GM21717 (cell line): ENCODE data around the gene SRMS.
"Not testable (repeated sequence)": the region's sequence is repeated elsewhere in the genome, so short reads cannot be mapped to it uniquely, and the experiment has no call there.

ENCODE experiments used
- ATAC-seq: cut with Tn5 transposase; IDR thresholded peaks from one replicate; pipeline ENCODE4 v1.9.1; 2021; ENCODE audit warnings: mild to moderate bottlenecking, moderate library complexity; ENCODE audit not compliant: unreplicated experiment

SRMS gene

GRCh38 chr20:63566395-63567135 is 19.0 kb upstream of the SRMS start:
- no peak for ATAC-seq

GRCh38 chr20:63565699-63566335 is 18.3 kb upstream of the SRMS start:
- no peak for ATAC-seq

- no peak for ATAC-seq
Observed at GRCh38 chr20:63565021-63565698, 17.6 kb upstream of the SRMS start.

GRCh38 chr20:63564036-63564810 is 16.7 kb upstream of the SRMS start:
- no peak for ATAC-seq

GRCh38 chr20:63563225-63563935 is 15.8 kb upstream of the SRMS start:
- no peak for ATAC-seq

- no peak for ATAC-seq
Observed at GRCh38 chr20:63562461-63563224, 15.1 kb upstream of the SRMS start.

GRCh38 chr20:63561624-63562396 is 14.3 kb upstream of the SRMS start:
- ATAC-seq = no peak

GRCh38 chr20:63560856-63561609 is 13.5 kb upstream of the SRMS start:
- ATAC-seq = no peak

- no peak for ATAC-seq
Observed at GRCh38 chr20:63560333-63560805, 12.8 kb upstream of the SRMS start.

- not testable (repeated sequence) for ATAC-seq
Observed at GRCh38 chr20:63559485-63560332, 12.2 kb upstream of the SRMS start.

GRCh38 chr20:63558804-63559484 is 11.4 kb upstream of the SRMS start:
- no peak for ATAC-seq

- no peak for ATAC-seq
Observed at GRCh38 chr20:63557481-63557891, 9.9 kb upstream of the SRMS start.

- ATAC-seq = no peak
Observed at GRCh38 chr20:63556873-63557478, 9.4 kb upstream of the SRMS start.

- ATAC-seq = no peak
Observed at GRCh38 chr20:63555661-63556381, 8.3 kb upstream of the SRMS start.

- no peak for ATAC-seq
Observed at GRCh38 chr20:63554361-63555278, 7.1 kb upstream of the SRMS start.
